ENCODE results near the gene ASIC3. TPM values are rescaled to one million over a fixed set of nuclear protein-coding genes. Genes with fewer than 3 reads are reported as not detected.

Gene ASIC3
- total and polyA plus RNA-seq, 2 donors (not counting 3 experiments of a cell fraction or from before 2014, with no cell fraction given) = 0.69 to 0.70 TPM

DNA sequence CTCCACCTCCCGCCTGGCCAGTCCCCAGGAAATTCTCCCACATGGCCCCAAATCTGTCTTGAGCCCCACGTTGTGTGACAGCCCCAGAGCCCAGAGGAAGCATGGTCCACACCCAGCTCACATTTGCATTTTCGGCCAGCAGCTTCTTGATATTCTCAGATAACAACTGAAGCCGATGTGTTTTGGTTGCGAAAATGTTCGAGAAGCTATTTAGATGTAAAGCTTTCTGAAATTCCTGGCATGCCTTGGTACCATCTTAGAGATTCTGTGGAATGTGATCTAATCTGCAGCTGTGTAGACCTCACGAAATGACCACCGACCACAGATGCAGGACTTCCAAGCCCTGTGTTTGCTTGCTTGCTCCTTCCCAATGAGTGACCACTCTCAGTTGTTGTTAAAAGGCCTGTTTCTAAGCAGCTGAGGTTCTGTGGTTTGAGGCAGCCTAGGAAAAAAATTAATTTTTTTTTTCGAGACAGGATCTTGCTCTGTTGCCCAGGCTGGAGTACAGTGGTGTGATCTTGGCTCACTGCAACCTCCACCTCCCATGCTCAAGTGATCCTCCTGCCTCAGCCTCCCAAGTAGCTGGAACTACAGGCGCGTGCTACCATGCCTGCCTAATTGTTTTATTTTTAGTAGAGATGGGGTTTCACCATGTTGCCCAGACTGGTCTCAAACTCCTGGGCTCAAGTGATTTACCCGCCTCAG, 19.9 kb downstream of the ASIC3 start:
- Histone ChIP-seq H3K36me3 (ENCODE audit: control insufficient read depth in 2 of 2, extremely low read depth in 1 of 2, insufficient read depth in 2 of 2, low read length in 2 of 2) (peaks cover 18 to 69% of the 10 kb centered on the region in 2 experiments), H3K4me3 (replicated peaks in 1 of 3; ENCODE audit: insufficient read depth in 1 of 3, low read depth in 1 of 3, low read length in 3 of 3) (no peak overlapping the region), H3K79me2 (ENCODE audit: control insufficient read depth, insufficient read depth, low read length) (peaks cover 2% of the 10 kb centered on the region), H3K4me2 (ENCODE audit: insufficient read depth, low read length) (no peak overlapping the region), H3K4me1 (ENCODE audit: control insufficient read depth, extremely low read depth, insufficient read depth, low read length) (no peaks in the 10 kb centered on the region), H3K9me1 (replicated peaks; ENCODE audit: control insufficient read depth, extremely low read depth, insufficient read depth, low read length) (no peaks in the 10 kb centered on the region), H3K9ac (replicated peaks; ENCODE audit: extremely low read depth, insufficient read depth, low read length) (no peak overlapping the region), H3K27me3 (ENCODE audit: control insufficient read depth in 2 of 2, insufficient read depth in 2 of 2, low read length in 2 of 2) (no peaks in the 10 kb centered on the region), H3K27ac (ENCODE audit: insufficient read depth, low read depth, low read length) (no peak overlapping the region), H2AFZ (ENCODE audit: low read depth, low read length) (no peak overlapping the region), H4K20me1 (replicated peaks; ENCODE audit: control insufficient read depth, extremely low read depth, insufficient read depth, low read length) (no peaks in the 10 kb centered on the region), H3K9me3 (replicated peaks; ENCODE audit: control insufficient read depth, insufficient read depth, low read length) (no peaks in the 10 kb centered on the region)
- ChIA-PET POLR2A (interaction anchor here (1.8 kb wide), 1 partner anchor 12 kb away, joined by 7 read pairs; the partner anchor contains the start of gene FASTK), CTCF (interaction anchor here (0.9 to 1.3 kb wide), 2 partner anchors 8 to 82 kb away, joined by 3 read pairs; no protein-coding TSS in a partner anchor)
- FAIRE-seq = no peak
- dilution Hi-C loops (cut with MboI; ENCODE audit: extremely low pct_ligation_motif_present, low sequenced_read_pairs) (no loop called here), intact Hi-C loops (cut with micrococcal nuclease) (no loop called here)
- BruUV-seq (replicated peaks) = no TSS peak
- TF ChIP-seq GATA2 (IDR thresholded peaks at IDR 0.05; ENCODE audit: insufficient read depth, insufficient read length, low read depth, low read length) (no peak), JUN (IDR thresholded peaks at IDR 0.05; ENCODE audit: borderline replicate concordance, insufficient read depth, insufficient read length, low read depth) (no peak), EZH2 (IDR thresholded peaks at IDR 0.05; ENCODE audit: borderline replicate concordance, low read depth, low read length, severe bottlenecking) (no peak), FOS (IDR thresholded peaks at IDR 0.05; ENCODE audit: borderline replicate concordance, insufficient read depth, low read length) (no peak), MAX (IDR thresholded peaks at IDR 0.05; ENCODE audit: insufficient read depth, insufficient read length) (no peak), POLR2A (IDR thresholded peaks at IDR 0.05; ENCODE audit: low read depth, low read length) (no peak), CTCF (IDR thresholded peaks at IDR 0.05; ENCODE audit: extremely low read depth in 1 of 2, insufficient read depth in 1 of 2, low read depth in 1 of 2, low read length in 2 of 2) (no peak), POLR2AphosphoS5 (IDR thresholded peaks at IDR 0.05; ENCODE audit: insufficient read depth, low read depth, low read length) (no peak), MYC (IDR thresholded peaks at IDR 0.05; ENCODE audit: low read depth, low read length) (no peak)
- no peak for DNase-seq (ENCODE audit: low read depth, low spot score)

Measured in endothelial cell of umbilical vein (primary cell).